ENCODE measurements around the gene FUT8.

FUT8 gene

DNA sequence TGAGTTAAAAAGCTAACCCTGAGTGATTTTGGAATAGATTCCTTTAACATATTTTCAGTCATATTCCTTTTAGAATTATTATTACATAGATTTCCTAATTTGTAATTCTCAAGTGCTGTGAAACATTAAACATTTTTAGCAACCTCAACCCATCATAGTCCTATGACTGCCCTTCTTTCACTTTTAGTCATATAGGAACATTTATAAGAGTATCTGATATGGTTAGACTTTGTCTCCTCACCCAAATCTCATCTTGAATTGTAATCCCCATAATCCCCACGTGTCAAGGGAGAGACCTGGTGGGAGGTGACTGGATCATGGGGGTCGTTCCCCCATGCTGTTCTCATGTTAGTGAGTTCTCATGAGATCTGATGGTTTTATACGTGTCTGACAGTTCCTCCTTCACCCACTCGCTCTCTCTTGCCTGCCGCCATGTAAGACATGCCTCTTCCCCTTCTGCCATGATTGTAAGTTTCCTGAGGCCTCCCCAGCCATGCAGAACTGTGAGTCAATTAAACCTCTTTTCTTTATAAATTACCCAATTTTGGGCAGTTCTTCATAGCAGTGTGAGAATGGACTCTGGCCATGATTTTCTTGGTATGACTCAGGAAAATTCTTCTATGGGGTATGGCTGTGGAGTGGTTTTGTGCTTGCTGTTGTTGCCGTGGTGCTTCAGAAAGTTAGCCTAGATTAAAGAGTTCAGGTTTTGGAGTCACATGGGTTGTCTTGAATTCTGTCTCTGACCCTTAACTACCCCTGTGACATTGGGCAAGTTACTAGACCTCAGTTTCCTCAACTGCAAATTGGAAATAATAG, 83.9 kb downstream of the FUT8 start:
- no peak for DNase-seq

GRCh38 chr14:65499138-65499537, 86.6 kb downstream of the FUT8 start:
- no peak for DNase-seq

DNA sequence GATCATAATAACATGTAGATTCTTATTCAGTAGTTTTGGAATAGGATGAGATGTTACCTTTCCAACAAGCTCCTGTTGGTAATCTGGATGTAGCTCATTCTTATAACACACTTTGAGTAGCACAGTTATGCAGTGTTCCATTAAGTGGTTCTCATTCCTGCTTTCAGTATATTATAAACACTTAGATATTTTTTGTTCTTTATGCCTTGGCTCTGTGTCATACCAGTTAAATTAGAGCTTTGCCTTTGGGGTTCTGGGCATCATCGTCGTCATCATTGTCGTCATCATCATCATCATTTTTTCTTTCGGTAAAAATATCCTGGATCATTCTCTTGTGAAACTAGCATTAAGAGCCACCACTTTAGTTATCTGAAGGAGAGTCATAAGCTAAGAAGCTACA, 87.5 kb downstream of the FUT8 start:
- no peak for DNase-seq

DNA sequence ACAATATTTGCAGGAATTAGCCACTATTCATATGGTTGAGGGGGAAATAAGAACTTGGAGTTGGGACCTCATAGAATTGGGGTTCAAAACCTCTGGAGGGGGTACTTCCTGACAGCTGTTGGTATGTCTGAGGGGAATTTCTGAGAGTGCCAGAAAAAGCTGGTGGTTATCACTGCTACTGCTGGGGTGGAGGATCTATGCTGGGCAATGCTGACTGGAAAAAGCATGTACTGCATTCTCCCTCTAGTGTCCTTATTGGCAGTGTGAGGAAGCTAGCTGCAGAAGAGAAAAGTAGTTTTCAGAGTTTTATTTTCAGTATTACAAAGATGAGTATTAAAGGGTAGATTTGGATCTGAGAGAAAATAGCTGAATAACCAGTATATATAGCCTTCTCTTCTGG, 88.8 kb downstream of the FUT8 start:
- DNase-seq, result no peak

- DNase-seq, result no peak
These were observed 90.2 kb downstream of the FUT8 start for GRCh38 chr14:65502676-65503124.

GRCh38 chr14:65503771-65504170, 91.2 kb downstream of the FUT8 start:
- DNase-seq, result no peak

DNA sequence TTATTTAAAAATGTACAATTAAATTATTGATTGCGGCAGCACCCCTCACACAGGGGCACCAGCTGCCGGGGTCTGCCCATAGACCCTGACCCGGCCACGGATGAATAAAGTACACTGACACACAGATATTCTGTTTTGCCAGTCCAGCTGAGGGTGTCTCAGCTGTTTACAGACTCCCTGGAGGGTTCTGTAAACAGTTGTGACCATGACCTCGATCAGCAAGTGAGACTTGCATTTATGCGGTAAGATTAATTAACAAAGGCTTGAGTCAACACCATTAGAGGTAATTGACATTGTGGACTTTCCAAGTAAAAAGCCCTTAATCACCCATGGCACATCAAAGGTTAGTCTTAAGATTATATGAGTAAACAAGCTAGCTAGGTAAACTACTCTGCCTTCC, 94.3 kb downstream of the FUT8 start:
- no peak for DNase-seq

- DNase-seq, result no peak
These were observed 97.3 kb downstream of the FUT8 start for GRCh38 chr14:65509842-65510241.

DNA sequence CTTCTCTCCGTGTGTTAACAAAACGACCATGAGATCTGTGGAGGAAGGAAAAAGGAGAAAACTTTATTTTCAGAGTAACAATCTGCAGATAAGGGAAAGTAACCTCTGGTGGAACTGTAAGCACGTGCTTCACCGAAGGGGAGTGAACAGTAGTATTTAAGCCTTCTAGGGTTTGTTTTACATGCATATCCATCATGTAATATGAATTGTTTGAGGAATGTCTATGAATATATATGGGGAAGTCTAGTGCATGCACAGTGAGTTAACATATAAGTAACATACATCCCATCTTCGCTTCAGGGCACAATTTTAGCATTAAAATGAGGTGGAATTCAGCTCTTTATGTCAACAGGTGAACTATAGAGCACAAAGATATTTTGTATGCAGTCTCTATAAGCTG, 101.1 kb downstream of the FUT8 start:
- no peak for DNase-seq

DNA sequence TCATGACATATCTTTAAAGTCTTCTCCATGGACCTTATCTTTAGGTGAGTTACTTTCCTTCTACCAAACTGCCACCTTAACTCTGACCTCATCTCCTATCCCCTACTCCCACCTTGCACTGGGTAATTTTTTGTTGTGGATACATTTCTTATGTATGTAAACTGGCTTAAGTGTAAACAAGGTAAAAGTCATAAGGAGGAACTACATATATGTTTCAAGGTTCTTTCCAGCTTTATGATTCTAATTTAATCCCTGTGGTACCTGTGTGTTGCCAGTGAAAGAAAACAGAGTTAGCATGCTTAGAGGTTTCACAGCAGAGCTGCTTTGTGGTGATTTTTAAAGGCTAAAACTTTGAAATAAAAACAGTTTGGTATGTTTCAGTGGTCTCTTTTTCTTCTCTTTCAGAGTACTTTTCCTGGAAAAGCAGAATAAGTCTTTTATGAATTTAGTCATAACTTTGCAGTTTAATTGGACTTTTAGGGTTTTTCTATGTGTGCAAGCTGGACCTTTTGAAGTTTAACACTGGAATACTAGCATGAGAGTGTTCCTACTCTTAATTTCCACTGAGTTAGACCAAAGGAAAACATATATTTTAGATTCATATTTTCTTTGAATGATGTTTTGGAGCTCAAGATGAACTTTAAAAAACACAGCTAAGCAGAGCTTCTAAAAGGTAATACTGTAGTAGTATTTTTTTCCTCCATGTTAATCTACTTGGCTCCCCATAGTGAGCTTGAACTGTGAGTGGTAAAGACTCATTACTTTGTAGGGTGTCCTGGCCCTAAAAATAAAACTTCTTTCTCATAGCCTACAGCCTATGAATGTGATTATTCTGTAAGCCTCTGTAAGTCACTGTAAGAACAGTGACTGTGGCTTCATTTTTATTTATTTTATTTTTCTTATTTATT, 105.4 kb downstream of the FUT8 start:
- no peak for DNase-seq

DNA sequence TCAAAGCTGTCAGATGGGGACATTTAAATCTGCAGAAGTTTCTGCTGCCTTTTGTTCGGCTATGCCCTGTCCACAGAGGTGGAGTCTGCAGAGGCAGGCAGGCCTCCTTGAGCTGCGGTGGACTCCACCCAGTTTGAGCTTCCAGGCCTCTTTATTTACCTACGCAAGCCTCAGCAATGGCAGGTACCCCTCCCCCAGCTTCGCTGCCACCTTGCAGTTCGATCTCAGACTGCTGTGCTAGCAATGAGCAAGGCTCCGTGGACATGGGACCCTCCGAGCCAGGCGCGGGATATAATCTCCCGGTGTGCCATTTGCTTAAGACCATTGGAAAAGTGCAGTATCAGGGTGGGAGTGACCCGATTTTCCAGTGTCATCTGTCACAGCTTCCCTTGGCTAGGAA, 115.5 kb downstream of the FUT8 start:
- DNase-seq, result no peak

DNA sequence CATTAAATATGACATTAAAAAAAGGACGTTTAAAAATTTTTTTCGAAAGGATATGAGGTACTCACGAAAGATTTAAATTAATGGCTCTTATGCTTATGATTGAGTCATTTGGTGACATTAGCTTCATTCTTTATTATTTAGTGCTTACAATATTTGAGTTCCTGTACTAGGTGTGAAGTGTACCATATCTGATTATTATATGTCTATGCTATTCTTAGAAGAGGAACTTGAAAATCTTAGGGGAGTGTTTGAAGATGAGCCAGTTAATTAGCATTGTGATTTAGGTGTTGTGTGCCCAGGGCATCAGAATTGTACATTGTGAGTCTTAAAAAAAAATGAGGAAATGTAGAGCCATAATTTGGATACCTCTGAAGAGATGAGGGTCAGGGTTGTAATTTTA, 118.6 kb downstream of the FUT8 start:
- no peak for DNase-seq

- DNase-seq, result no peak
These were observed 121.3 kb downstream of the FUT8 start for GRCh38 chr14:65533736-65534404.

DNA sequence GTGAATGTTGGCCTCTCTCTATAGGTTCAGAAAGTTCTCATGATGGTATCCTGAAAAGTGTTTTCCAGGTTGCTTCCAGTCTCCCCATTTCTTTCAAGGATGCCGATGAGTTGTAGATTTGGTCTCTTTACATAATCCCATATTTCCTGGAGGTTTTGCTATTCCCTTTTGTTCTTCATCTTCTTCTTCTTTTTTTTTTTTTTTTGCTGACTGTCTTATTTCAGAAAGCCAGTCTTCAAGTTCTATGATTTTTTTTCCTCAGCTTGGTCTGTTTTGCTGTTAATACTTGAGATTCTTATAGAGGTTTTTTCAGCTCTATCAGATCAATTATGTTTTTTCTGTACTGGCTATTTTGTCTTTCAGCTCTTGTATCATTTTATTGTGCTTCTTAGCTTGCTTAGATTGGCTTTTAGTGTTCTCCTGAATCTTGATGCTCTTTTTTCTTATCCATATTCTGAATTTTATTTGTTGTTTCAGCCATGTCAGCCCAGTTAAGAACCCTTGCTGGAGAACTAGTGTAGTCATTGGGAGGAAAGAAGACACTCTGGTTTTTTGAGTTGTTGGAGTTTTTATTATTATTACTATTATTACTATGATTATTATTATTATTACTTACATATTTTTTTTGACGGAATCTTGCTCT, 124.4 kb downstream of the FUT8 start:
- DNase-seq, result no peak

DNA sequence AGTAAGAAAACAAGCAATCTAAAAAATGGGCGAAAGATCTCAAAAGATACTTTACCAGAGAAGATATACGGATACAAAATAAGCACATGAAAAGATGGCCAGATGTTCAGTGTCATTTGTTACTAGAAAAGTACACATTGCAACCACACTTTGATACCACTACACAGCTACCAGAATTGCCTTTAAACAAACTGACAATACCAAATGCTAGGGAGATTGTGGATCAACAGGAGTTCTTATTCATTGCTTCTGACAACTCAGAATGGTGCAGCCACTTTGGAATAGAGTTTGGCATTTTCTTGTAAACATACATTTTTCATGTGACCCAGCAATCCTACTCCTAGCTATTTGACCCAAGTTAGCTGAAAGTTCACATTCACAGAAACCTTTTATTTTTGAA, 136.3 kb downstream of the FUT8 start:
- no peak for DNase-seq

GRCh38 chr14:65549429-65549828, 136.9 kb downstream of the FUT8 start:
- no peak for DNase-seq

DNA sequence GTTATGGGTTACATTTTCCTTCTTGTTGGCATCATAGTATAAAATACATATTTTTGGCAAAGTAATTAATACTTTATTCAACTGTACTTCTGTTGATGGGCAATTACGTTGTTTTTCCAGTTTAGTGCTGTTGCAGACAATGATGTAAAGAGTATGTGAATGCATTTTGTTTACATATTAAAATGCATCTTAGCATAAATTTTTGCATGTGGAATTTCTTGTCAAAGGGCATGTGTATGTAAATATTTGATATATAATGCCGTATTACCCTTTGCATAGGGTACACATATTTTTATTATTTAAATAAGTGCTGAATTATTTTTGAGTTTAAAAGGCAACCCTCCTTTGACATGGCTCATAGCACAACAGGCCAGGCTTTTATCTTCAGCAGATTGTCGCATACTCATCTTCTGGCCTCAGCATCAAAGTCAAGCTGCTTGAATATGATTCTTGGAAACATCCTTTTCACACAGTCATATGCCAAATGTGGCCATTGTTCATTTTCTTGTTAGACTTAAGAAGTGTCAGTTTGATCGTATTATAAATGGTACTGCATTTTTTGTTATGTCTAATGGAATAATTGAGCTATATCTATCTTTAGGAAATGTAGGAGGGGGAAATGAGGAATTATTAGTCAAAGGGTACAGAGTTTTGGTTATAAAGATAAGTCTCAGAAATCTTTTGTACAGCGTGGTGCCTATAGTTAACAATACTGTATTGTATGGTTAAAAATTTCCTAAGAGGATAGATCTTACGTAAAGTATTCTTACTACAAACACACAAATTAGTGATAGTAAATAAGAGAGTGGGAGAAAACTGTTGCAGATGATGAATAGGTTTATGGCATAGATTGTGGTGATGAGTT, 138.5 kb downstream of the FUT8 start:
- DNase-seq, result no peak

DNA sequence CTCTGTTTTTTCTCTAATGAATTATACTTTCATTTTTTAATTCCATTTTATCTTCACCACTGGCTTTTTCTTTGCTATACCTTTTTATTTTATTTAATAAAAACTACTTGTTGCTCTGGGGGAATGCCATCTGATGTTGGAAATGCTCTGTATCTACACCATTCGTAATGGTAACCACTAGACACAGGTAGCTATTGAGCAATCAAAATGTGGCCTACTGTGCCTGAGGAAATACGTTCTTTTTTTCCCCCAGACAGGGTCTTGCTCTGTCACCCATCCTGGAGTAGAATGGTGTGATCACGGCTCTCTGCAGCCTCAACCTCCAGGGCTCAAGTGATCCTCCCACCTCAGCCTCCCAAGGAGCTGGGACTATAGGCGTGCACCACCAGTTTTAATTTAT, 140.2 kb downstream of the FUT8 start:
- no peak for DNase-seq

GRCh38 chr14:65554837-65555236, 142.3 kb downstream of the FUT8 start:
- no peak for DNase-seq

GRCh38 chr14:65555358-65555757, 142.8 kb downstream of the FUT8 start:
- no peak for DNase-seq

DNA sequence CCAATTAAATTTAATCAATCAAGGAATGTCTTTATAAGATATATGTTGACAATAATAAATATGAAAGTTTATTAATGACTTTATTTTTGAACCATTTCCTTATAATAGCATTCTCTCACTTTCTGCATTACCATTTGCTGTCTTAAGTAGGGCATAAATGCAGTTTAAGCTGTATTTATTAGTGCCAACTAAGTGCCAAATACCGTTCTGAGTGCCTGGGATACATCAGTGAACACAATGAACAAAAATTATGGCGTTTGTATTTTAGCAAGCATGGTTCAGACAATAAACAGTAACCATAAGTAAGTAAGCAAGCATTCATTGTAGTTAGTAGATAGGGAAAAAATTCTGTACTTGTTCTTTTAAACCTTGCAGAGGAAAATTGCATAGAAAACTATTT, 145.8 kb downstream of the FUT8 start:
- no peak for DNase-seq

Measured in right hindlimb (tissue), 1 donor.